Liver (tissue), 9 donors: ENCODE measurements around the gene SSBP2. TPM values are rescaled to one million over a fixed set of nuclear protein-coding genes. Genes with fewer than 3 reads are reported as not detected.

Source experiments
- DNase-seq: peaks from one replicate; pipeline ENCODE4 v3.0.0-alpha.2; 2017; ENCODE audit warnings: low spot score
- H3K27ac ChIP-seq, 2 donors: one replicate each; pipeline ENCODE4 v1.7.0; 2013; ENCODE audit warnings: inconsistent platforms in 2 of 2, low read length in 2 of 2, control low read depth in 1 of 2, low read depth in 1 of 2, mild to moderate bottlenecking in 1 of 2
- H3K27me3 ChIP-seq, 4 donors: one replicate each; pipeline versions ENCODE4 v1.6.1 to v1.7.0; 2013; ENCODE audit warnings: low read length in 3 of 4, inconsistent platforms in 1 of 4, mild to moderate bottlenecking in 1 of 4, moderate library complexity in 1 of 4; ENCODE audit not compliant: control insufficient read depth in 4 of 4, insufficient read depth in 4 of 4
- H3K36me3 ChIP-seq, 4 donors: one replicate each; pipeline versions ENCODE4 v1.6.1 to v1.7.0; 2013; ENCODE audit warnings: low read length in 3 of 4, mild to moderate bottlenecking in 3 of 4, low read depth in 1 of 4, moderate library complexity in 1 of 4; ENCODE audit not compliant: control insufficient read depth in 4 of 4, insufficient read depth in 3 of 4
- H3K4me1 ChIP-seq, 4 donors: one replicate each; pipeline versions ENCODE4 v1.6.1 to v1.7.0; 2013; ENCODE audit warnings: low read length in 3 of 4, mild to moderate bottlenecking in 3 of 4, moderate library complexity in 1 of 4; ENCODE audit not compliant: control insufficient read depth in 4 of 4, insufficient read depth in 4 of 4
- H3K4me3 ChIP-seq, 3 donors: one replicate each; pipeline versions ENCODE4 v1.6.1 to v1.7.0; 2013; ENCODE audit warnings: low read length in 3 of 3, control low read depth in 1 of 3, low read depth in 1 of 3, mild to moderate bottlenecking in 1 of 3
- H3K9ac ChIP-seq, 2 donors: one replicate each; pipeline ENCODE4 v1.7.0; 2013; ENCODE audit warnings: low read length in 2 of 2, mild to moderate bottlenecking in 2 of 2, moderate library complexity in 2 of 2, control low read depth in 1 of 2, low read depth in 1 of 2
- H3K9me3 ChIP-seq, 4 donors: one replicate each; pipeline versions ENCODE4 v1.6.1 to v1.7.0; 2013; ENCODE audit warnings: low read length in 3 of 4; ENCODE audit not compliant: control insufficient read depth in 4 of 4
- EGR1 ChIP-seq, 2 donors: IDR thresholded peaks; 2 replicates each; pipeline ENCODE4 v1.6.1; 2016 to 2018; ENCODE audit warnings: antibody characterized with exemption in 2 of 2, low read depth in 2 of 2
- FOXA2 ChIP-seq: IDR thresholded peaks from 2 replicates; pipeline ENCODE4 v1.6.1; 2016; ENCODE audit warnings: antibody characterized with exemption
- GABPA ChIP-seq, 2 donors: IDR thresholded peaks in 1 of 2; conservative IDR thresholded peaks in 1 of 2; 2 replicates each; pipeline ENCODE4 v1.6.1; 2016; ENCODE audit warnings: antibody characterized with exemption in 2 of 2, mild to moderate bottlenecking in 1 of 2, moderate library complexity in 1 of 2
- HNF4A ChIP-seq, 2 donors: conservative IDR thresholded peaks; 2 replicates each; pipeline ENCODE4 v1.6.1; 2016; ENCODE audit warnings: antibody characterized with exemption in 2 of 2, mild to moderate bottlenecking in 2 of 2
- HNF4G ChIP-seq: IDR thresholded peaks from 2 replicates; pipeline ENCODE4 v1.6.1; 2016; ENCODE audit warnings: antibody characterized with exemption
- JUND ChIP-seq, 2 donors: IDR thresholded peaks; 2 replicates each; pipeline ENCODE4 v1.6.1; 2016; ENCODE audit warnings: antibody characterized with exemption in 2 of 2
- NR2F2 ChIP-seq: IDR thresholded peaks from 2 replicates; pipeline ENCODE4 v1.6.1; 2016; ENCODE audit warnings: antibody characterized with exemption
- RAD21 ChIP-seq, 2 donors: IDR thresholded peaks; 2 replicates each; pipeline ENCODE4 v1.6.1; 2016; ENCODE audit warnings: antibody characterized with exemption in 2 of 2, mild to moderate bottlenecking in 2 of 2
- RXRA ChIP-seq, 2 donors: IDR thresholded peaks; 2 replicates each; pipeline ENCODE4 v1.6.1; 2017 to 2018; ENCODE audit warnings: antibody characterized with exemption in 2 of 2, mild to moderate bottlenecking in 1 of 2
- SP1 ChIP-seq: IDR thresholded peaks from 2 replicates; pipeline ENCODE4 v1.6.1; 2018; ENCODE audit warnings: antibody characterized with exemption, mild to moderate bottlenecking
- TAF1 ChIP-seq: conservative IDR thresholded peaks from 2 replicates; pipeline ENCODE4 v1.6.1; 2016; ENCODE audit warnings: antibody characterized with exemption, mild to moderate bottlenecking
- YY1 ChIP-seq: IDR thresholded peaks from 2 replicates; pipeline ENCODE4 v1.6.1; 2016; ENCODE audit warnings: antibody characterized with exemption, mild to moderate bottlenecking
- WGBS: extraction: QIAGEN DNeasy Blood & Tissue Kit; methylation state at CpG from one replicate; pipeline ENCODE4 v1.1.7; 2013; 5-methylcytosine and 5-hydroxymethylcytosine counted together
- polyA plus RNA-seq, 2 donors: library from polyadenylated mRNA; stranded (reverse) in 1 of 2; unstranded in 1 of 2; fragments of 200-250 nt in 1 of 2; fragments of >200 nt in 1 of 2; fragmentation: Nextera tagmentation in 1 of 2; extraction: Ambion mirVana in 1 of 2; gene quantifications; one replicate each; pipeline versions ENCODE4 v1.2.1 to v1.2.3, GENCODE V29; 2013 to 2015
- total RNA-seq, 2 donors: library from RNA; depleted of rRNA; stranded (reverse); fragments of >200 nt; gene quantifications; one replicate each; pipeline ENCODE4 v1.2.3, GENCODE V29; 2014
- TF ChIP-seq, protein P1 (sequence below): fragments of 150-350 bp; IDR thresholded peaks from 2 replicates; pipeline ENCODE4 v1.5.1; 2017; ENCODE audit warnings: improper control_type of control experiment, low read depth, low read length; ENCODE audit not compliant: missing input control
- TF ChIP-seq, protein P2 (sequence below): IDR thresholded peaks from 2 replicates; pipeline ENCODE4 v1.6.1; 2016; ENCODE audit warnings: antibody characterized with exemption, mild to moderate bottlenecking
- TF ChIP-seq, protein P3 (sequence below): IDR thresholded peaks from 2 replicates; pipeline ENCODE4 v1.6.1; 2016; ENCODE audit warnings: antibody characterized with exemption
- TF ChIP-seq, protein P4 (sequence below): IDR thresholded peaks from 2 replicates; pipeline ENCODE4 v1.6.1; 2016; ENCODE audit warnings: antibody characterized with exemption
- TF ChIP-seq, protein P5 (sequence below): IDR thresholded peaks from 2 replicates; pipeline ENCODE4 v1.6.1; 2016; ENCODE audit warnings: antibody characterized with exemption
- donor health status: healthy.
- donor health status: healthy.
- donor health status: healthy.
- donor health status: healthy.
- donor health status: healthy.

SSBP2 gene
- total and polyA plus RNA-seq, 4 donors = 2.2 to 10.1 (median 4.1) TPM

DNA sequence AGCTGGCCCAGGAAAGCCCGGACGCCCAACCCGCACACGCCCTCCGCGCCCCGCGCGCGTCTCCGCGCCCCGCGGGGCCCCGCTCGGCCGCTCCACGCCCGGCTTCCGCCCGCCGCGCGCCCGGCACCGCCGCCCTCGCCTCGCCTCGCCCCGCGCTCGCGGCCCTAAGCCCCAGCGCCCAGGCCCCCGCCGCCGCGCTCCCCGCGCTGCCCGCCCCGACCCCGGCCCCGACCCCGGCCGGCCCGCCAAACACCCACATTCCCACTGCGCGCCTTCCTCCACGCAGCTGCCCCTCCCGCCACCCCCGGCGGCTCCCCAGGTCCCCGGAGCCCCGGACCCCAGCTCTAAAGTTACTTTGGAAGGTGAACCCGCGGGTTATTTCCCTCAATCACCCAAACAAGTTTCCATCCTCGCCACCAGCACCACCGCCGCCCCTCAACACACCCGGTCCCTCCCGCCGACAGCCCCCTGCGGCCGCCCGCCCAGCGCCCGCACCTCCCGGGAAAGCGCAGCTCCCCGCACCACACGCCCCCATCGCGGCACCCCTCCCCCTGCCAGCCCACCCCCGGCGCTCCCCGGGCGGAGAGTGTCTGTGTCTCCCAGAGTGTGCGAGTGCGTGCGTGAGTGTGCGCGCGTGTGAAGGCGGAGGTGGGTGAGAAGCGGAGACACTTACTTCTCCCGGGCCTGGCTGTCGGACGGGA lies 439 bp downstream of the SSBP2 start:
- WGBS = under 1% methylated on average over 90 of the region's 90 CpGs
- peak overlapping the region; percentile 80 to 90 for H3K27ac ChIP-seq

More for the DNA sequence above, 439 bp downstream of the SSBP2 start:
- peak; percentile 55 for DNase-seq
- Histone ChIP-seq H3K9ac (no peak overlapping the region), H3K4me1 (peaks cover 0 to 9% (median 2%) of the 10 kb centered on the region in 4 donors), H3K9me3 (no peaks in the 10 kb centered on the region), H3K27me3 (no peaks in the 10 kb centered on the region), H3K4me3 (peak overlapping the region; percentile 87 to 98 (median 96)), H3K36me3 (no peaks in the 10 kb centered on the region)
- no peak for TF ChIP-seq TAF1
- TF ChIP-seq NR2F2 = no peak
- TF ChIP-seq, protein P1, sequence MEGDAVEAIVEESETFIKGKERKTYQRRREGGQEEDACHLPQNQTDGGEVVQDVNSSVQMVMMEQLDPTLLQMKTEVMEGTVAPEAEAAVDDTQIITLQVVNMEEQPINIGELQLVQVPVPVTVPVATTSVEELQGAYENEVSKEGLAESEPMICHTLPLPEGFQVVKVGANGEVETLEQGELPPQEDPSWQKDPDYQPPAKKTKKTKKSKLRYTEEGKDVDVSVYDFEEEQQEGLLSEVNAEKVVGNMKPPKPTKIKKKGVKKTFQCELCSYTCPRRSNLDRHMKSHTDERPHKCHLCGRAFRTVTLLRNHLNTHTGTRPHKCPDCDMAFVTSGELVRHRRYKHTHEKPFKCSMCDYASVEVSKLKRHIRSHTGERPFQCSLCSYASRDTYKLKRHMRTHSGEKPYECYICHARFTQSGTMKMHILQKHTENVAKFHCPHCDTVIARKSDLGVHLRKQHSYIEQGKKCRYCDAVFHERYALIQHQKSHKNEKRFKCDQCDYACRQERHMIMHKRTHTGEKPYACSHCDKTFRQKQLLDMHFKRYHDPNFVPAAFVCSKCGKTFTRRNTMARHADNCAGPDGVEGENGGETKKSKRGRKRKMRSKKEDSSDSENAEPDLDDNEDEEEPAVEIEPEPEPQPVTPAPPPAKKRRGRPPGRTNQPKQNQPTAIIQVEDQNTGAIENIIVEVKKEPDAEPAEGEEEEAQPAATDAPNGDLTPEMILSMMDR = no peak
- TF ChIP-seq, protein P2, sequence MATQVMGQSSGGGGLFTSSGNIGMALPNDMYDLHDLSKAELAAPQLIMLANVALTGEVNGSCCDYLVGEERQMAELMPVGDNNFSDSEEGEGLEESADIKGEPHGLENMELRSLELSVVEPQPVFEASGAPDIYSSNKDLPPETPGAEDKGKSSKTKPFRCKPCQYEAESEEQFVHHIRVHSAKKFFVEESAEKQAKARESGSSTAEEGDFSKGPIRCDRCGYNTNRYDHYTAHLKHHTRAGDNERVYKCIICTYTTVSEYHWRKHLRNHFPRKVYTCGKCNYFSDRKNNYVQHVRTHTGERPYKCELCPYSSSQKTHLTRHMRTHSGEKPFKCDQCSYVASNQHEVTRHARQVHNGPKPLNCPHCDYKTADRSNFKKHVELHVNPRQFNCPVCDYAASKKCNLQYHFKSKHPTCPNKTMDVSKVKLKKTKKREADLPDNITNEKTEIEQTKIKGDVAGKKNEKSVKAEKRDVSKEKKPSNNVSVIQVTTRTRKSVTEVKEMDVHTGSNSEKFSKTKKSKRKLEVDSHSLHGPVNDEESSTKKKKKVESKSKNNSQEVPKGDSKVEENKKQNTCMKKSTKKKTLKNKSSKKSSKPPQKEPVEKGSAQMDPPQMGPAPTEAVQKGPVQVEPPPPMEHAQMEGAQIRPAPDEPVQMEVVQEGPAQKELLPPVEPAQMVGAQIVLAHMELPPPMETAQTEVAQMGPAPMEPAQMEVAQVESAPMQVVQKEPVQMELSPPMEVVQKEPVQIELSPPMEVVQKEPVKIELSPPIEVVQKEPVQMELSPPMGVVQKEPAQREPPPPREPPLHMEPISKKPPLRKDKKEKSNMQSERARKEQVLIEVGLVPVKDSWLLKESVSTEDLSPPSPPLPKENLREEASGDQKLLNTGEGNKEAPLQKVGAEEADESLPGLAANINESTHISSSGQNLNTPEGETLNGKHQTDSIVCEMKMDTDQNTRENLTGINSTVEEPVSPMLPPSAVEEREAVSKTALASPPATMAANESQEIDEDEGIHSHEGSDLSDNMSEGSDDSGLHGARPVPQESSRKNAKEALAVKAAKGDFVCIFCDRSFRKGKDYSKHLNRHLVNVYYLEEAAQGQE = no peak
- TF ChIP-seq HNF4A (conservative IDR thresholded peaks at IDR 0.05) = no peak
- TF ChIP-seq, protein P3, sequence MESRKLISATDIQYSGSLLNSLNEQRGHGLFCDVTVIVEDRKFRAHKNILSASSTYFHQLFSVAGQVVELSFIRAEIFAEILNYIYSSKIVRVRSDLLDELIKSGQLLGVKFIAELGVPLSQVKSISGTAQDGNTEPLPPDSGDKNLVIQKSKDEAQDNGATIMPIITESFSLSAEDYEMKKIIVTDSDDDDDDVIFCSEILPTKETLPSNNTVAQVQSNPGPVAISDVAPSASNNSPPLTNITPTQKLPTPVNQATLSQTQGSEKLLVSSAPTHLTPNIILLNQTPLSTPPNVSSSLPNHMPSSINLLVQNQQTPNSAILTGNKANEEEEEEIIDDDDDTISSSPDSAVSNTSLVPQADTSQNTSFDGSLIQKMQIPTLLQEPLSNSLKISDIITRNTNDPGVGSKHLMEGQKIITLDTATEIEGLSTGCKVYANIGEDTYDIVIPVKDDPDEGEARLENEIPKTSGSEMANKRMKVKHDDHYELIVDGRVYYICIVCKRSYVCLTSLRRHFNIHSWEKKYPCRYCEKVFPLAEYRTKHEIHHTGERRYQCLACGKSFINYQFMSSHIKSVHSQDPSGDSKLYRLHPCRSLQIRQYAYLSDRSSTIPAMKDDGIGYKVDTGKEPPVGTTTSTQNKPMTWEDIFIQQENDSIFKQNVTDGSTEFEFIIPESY = no peak
- TF ChIP-seq HNF4G = no peak
- no peak for TF ChIP-seq YY1
- TF ChIP-seq, protein P4, sequence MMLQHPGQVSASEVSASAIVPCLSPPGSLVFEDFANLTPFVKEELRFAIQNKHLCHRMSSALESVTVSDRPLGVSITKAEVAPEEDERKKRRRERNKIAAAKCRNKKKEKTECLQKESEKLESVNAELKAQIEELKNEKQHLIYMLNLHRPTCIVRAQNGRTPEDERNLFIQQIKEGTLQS = no peak
- no peak for TF ChIP-seq SP1
- no peak for TF ChIP-seq GABPA (IDR thresholded peaks at IDR 0.05 in 1 of 2, conservative IDR thresholded peaks at IDR 0.05 in 1 of 2)
- no peak for TF ChIP-seq RAD21 (IDR thresholded peaks at IDR 0.05)
- no peak for TF ChIP-seq EGR1 (IDR thresholded peaks at IDR 0.05; ENCODE audit: low read depth in 2 of 2)
- TF ChIP-seq, protein P5, sequence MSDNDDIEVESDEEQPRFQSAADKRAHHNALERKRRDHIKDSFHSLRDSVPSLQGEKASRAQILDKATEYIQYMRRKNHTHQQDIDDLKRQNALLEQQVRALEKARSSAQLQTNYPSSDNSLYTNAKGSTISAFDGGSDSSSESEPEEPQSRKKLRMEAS = no peak
- no peak for TF ChIP-seq RXRA (IDR thresholded peaks at IDR 0.05)
- no peak for TF ChIP-seq FOXA2
- no peak for TF ChIP-seq JUND (IDR thresholded peaks at IDR 0.05)
